Aorta (tissue), 5 donors: Measurements from ENCODE around the gene OR5M3. TPM values are rescaled to one million over a fixed set of nuclear protein-coding genes. Genes with fewer than 3 reads are reported as not detected.

ENCODE experiments used
- ATAC-seq: fragments of 200-7000 bp; cut with Tn5 transposase; one replicate; pipeline ENCODE4 v1.9.1; 2022; ENCODE audit warnings: moderate library complexity; ENCODE audit not compliant: low FRiP score
- DNase-seq, 2 donors: peaks; one replicate each; pipeline ENCODE4 v3.0.0-alpha.2; 2020
- H3K27ac ChIP-seq, 2 donors: one replicate each; pipeline ENCODE4 v1.5.1; 2013; ENCODE audit warnings: low read length in 2 of 2, mild to moderate bottlenecking in 2 of 2, moderate library complexity in 2 of 2, control low read depth in 1 of 2, inconsistent platforms in 1 of 2, low read depth in 1 of 2
- H3K27me3 ChIP-seq, 2 donors: one replicate each; pipeline ENCODE4 v1.6.1; 2013; ENCODE audit warnings: control low read depth in 1 of 2, low read length in 1 of 2, mild to moderate bottlenecking in 1 of 2, moderate library complexity in 1 of 2; ENCODE audit not compliant: insufficient read depth in 2 of 2, control insufficient read depth in 1 of 2
- H3K36me3 ChIP-seq, 2 donors: one replicate each; pipeline ENCODE4 v1.6.1; 2013; ENCODE audit warnings: control low read depth in 1 of 2, low read length in 1 of 2, mild to moderate bottlenecking in 1 of 2; ENCODE audit not compliant: insufficient read depth in 2 of 2, control insufficient read depth in 1 of 2
- H3K4me1 ChIP-seq, 2 donors: one replicate each; pipeline ENCODE4 v1.6.1; 2013; ENCODE audit warnings: low read length in 2 of 2, control low read depth in 1 of 2, mild to moderate bottlenecking in 1 of 2, moderate library complexity in 1 of 2; ENCODE audit not compliant: insufficient read depth in 2 of 2, control insufficient read depth in 1 of 2
- H3K4me3 ChIP-seq, 2 donors: one replicate each; pipeline ENCODE4 v1.5.1; 2013; ENCODE audit warnings: low read length in 2 of 2, control low read depth in 1 of 2, mild to moderate bottlenecking in 1 of 2
- H3K9me3 ChIP-seq: one replicate; pipeline ENCODE4 v1.6.1; 2013; ENCODE audit warnings: mild to moderate bottlenecking, low read length; ENCODE audit not compliant: control insufficient read depth
- WGBS, 2 donors: extraction: QIAGEN DNeasy Blood & Tissue Kit; methylation state at CpG; one replicate each; pipeline ENCODE4 v1.1.7; 2013; 5-methylcytosine and 5-hydroxymethylcytosine counted together
- intact Hi-C, 2 donors: fragments of 100-400 bp; cut with DNase I; formaldehyde crosslinking; loops; one replicate each; pipeline versions ENCODE4 v1.14.2 to v1.15.0; 2022
- polyA plus RNA-seq, 2 donors: library from polyadenylated mRNA; stranded (reverse); fragments of 200-250 nt; gene quantifications; one replicate each; pipeline ENCODE4 v1.2.3, GENCODE V29; 2013
- total RNA-seq, 2 donors: library from RNA; stranded (reverse); fragmentation: NEBNext Ultra II Directional; extraction: Animal tissue kit (Norgen Biotek cat#: 25700); gene quantifications; one replicate each; pipeline ENCODE4 v1.2.1, GENCODE V29; 2021
- donor health status: healthy with polysubstance abuse.
- donor health status: Bipolar disorder and iron deficiency.
- donor health status: DM: no; HTN: no; CAD: no.
- donor health status: DM: no; HTN: no; CAD: no.
- donor health status: DM: yes; HTN: yes; CAD: no.

The OR5M3 gene
- total and polyA plus RNA-seq, 4 donors: not detected

- no peaks in the 10 kb centered on the region for H3K36me3 ChIP-seq
- intact Hi-C loops: no loop called here
- no peak overlapping the region for H3K4me3 ChIP-seq
- no peaks in the 10 kb centered on the region for H3K4me1 ChIP-seq
- H3K27me3 ChIP-seq: no peaks in the 10 kb centered on the region
- 80 to 94% methylated on average over 1 of the region's 1 CpG for WGBS, 2 donors
- DNase-seq (no peak), ATAC-seq (no peak)
- no peak overlapping the region for H3K27ac ChIP-seq
- no peaks in the 10 kb centered on the region for H3K9me3 ChIP-seq
Measured at GRCh38 chr11:56457076-56457475, 16.1 kb downstream of the OR5M3 start.

- no peaks in the 10 kb centered on the region for H3K4me1 ChIP-seq
- no peaks in the 10 kb centered on the region for H3K36me3 ChIP-seq
- H3K9me3 ChIP-seq: no peaks in the 10 kb centered on the region
- H3K27me3 ChIP-seq: no peaks in the 10 kb centered on the region
- 67 to 70% methylated on average over 4 of the region's 4 CpGs for WGBS, 2 donors
- no peak overlapping the region for H3K4me3 ChIP-seq
- ATAC-seq (no peak), DNase-seq (no peak)
- no peak overlapping the region for H3K27ac ChIP-seq
- intact Hi-C loops: no loop called here
Measured at GRCh38 chr11:56453521-56453920, 19.6 kb downstream of the OR5M3 start.

Other genes starting within 250 kb of the OR5M3 start
- gene OR5T2, start 239.1 kb downstream of the OR5M3 start, total RNA-seq: not detected
- gene OR5T2, start 239.1 kb downstream of the OR5M3 start, polyA plus RNA-seq: not detected
- gene OR5T3, start 221.1 kb downstream of the OR5M3 start, total RNA-seq: not detected
- not detected for gene OR5T3, start 221.1 kb downstream of the OR5M3 start, polyA plus RNA-seq
- gene OR5T1, start 199.2 kb downstream of the OR5M3 start, total RNA-seq: not detected
- not detected for gene OR5T1, start 199.2 kb downstream of the OR5M3 start, polyA plus RNA-seq
- not detected for gene OR8H1, start 181.1 kb downstream of the OR5M3 start, total RNA-seq
- gene OR8H1, start 181.1 kb downstream of the OR5M3 start, polyA plus RNA-seq: under 1 TPM in 1 of 2 donors, not detected in 1; 0.50 TPM
- gene OR8K3, start 158.2 kb downstream of the OR5M3 start, total RNA-seq: not detected
- gene OR8K3, start 158.2 kb downstream of the OR5M3 start, polyA plus RNA-seq: not detected
- gene OR8K1, start 127.3 kb downstream of the OR5M3 start, total RNA-seq: not detected
- gene OR8K1, start 127.3 kb downstream of the OR5M3 start, polyA plus RNA-seq: not detected
- not detected for gene OR8J1, start 119.1 kb downstream of the OR5M3 start, total RNA-seq
- gene OR8J1, start 119.1 kb downstream of the OR5M3 start, polyA plus RNA-seq: not detected
- not detected for gene OR8U1, start 97.7 kb downstream of the OR5M3 start, total RNA-seq
- gene OR8U1, start 97.7 kb downstream of the OR5M3 start, polyA plus RNA-seq: not detected
- gene OR5AL1, start 60.7 kb downstream of the OR5M3 start, total RNA-seq: not detected
- not detected for gene OR5AL1, start 60.7 kb downstream of the OR5M3 start, polyA plus RNA-seq
- not detected for gene OR5M8, start 18.0 kb upstream of the OR5M3 start, total RNA-seq
- gene OR5M8, start 18.0 kb upstream of the OR5M3 start, polyA plus RNA-seq: not detected
- gene OR5M11, start 69.9 kb upstream of the OR5M3 start, total RNA-seq: not detected
- gene OR5M11, start 69.9 kb upstream of the OR5M3 start, polyA plus RNA-seq: not detected
- gene OR5M10, start 104.4 kb upstream of the OR5M3 start, total RNA-seq: not detected
- not detected for gene OR5M10, start 104.4 kb upstream of the OR5M3 start, polyA plus RNA-seq
- not detected for gene OR5M1, start 141.5 kb upstream of the OR5M3 start, total RNA-seq
- not detected for gene OR5M1, start 141.5 kb upstream of the OR5M3 start, polyA plus RNA-seq
- not detected for gene OR5AP2, start 169.1 kb upstream of the OR5M3 start, total RNA-seq
- not detected for gene OR5AP2, start 169.1 kb upstream of the OR5M3 start, polyA plus RNA-seq
- not detected for gene OR5AR1, start 190.3 kb upstream of the OR5M3 start, total RNA-seq
- not detected for gene OR5AR1, start 190.3 kb upstream of the OR5M3 start, polyA plus RNA-seq
- gene OR9G1, start 225.7 kb upstream of the OR5M3 start, total RNA-seq: not detected
- gene OR9G1, start 225.7 kb upstream of the OR5M3 start, polyA plus RNA-seq: not detected